ENCODE data around the gene PRND. TPM values are rescaled to one million over a fixed set of nuclear protein-coding genes. Genes with fewer than 3 reads are reported as not detected.

Gene PRND
- total RNA-seq, 1 experiment from 2014 or later: not detected

DNA sequence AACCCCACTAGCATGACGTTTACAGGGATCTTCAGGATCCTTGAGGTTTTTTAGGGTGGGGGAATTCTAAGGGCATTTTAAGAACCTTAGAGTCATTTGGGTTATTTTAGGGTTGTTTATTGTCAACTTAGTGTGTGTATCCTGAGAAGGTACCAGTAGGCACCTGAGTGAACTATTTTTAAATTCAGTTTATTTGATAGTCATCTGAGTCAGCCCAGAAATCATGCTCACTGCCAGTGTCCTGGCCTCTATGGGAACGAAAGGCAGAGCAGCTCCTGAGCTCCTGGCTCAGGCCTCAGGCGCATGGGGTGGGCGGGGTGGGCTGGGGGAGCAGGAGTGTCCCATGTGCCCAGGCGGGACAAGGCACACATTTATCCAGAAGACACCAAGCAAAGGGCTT, 52.0 kb downstream of the PRND start:
- Mint-ChIP-seq H3K27me3 (ENCODE audit: insufficient read depth, unreplicated experiment) (no peaks in the 10 kb centered on the region), H3K9me3 (ENCODE audit: unreplicated experiment) (peaks cover 27% of the 10 kb centered on the region), H3K27ac (ENCODE audit: low read depth, unreplicated experiment) (no peak overlapping the region), H3K4me3 (ENCODE audit: unreplicated experiment) (no peak overlapping the region), H3K4me1 (ENCODE audit: insufficient read depth, unreplicated experiment) (no peaks in the 10 kb centered on the region), H3K36me3 (ENCODE audit: insufficient read depth, unreplicated experiment) (no peaks in the 10 kb centered on the region)
- BruUV-seq (replicated peaks): no TSS peak
- CTCF ChIA-PET: no interaction called here
- no peak for DNase-seq (ENCODE audit: unreplicated experiment)
- TF ChIP-seq, protein P1, sequence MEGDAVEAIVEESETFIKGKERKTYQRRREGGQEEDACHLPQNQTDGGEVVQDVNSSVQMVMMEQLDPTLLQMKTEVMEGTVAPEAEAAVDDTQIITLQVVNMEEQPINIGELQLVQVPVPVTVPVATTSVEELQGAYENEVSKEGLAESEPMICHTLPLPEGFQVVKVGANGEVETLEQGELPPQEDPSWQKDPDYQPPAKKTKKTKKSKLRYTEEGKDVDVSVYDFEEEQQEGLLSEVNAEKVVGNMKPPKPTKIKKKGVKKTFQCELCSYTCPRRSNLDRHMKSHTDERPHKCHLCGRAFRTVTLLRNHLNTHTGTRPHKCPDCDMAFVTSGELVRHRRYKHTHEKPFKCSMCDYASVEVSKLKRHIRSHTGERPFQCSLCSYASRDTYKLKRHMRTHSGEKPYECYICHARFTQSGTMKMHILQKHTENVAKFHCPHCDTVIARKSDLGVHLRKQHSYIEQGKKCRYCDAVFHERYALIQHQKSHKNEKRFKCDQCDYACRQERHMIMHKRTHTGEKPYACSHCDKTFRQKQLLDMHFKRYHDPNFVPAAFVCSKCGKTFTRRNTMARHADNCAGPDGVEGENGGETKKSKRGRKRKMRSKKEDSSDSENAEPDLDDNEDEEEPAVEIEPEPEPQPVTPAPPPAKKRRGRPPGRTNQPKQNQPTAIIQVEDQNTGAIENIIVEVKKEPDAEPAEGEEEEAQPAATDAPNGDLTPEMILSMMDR (IDR thresholded peaks at IDR 0.05; ENCODE audit: unreplicated experiment): no peak
- POLR2A ChIA-PET: no interaction called here
- intact Hi-C loops (cut with micrococcal nuclease): no loop called here

DNA sequence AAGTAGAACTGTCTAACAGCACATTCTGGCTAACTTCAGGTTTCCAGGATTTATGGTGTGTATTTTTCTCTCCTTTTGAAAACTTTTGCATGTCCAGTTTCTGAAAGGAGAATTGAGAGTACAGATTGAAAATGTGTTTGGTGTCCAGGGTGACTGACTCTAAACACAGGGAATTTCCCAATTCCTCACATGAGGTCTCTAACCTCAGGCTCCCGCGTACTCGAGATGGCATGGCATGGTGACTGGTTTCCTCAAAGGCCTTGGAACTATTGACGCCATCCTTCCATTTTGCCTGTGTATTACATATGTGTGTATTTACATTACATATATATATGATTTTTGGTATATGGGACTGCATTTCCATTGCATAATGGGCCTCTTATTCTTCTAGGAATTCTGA, 52.5 kb downstream of the PRND start:
- no peaks in the 10 kb centered on the region for H3K4me1 Mint-ChIP-seq (ENCODE audit: insufficient read depth, unreplicated experiment)
- POLR2A ChIA-PET: no interaction called here
- H3K9me3 Mint-ChIP-seq (ENCODE audit: unreplicated experiment): peaks cover 27% of the 10 kb centered on the region
- no peaks in the 10 kb centered on the region for H3K36me3 Mint-ChIP-seq (ENCODE audit: insufficient read depth, unreplicated experiment)
- DNase-seq (ENCODE audit: unreplicated experiment): no peak
- CTCF ChIA-PET: no interaction called here
- TF ChIP-seq, protein P1 (IDR thresholded peaks at IDR 0.05; ENCODE audit: unreplicated experiment): no peak
- H3K27me3 Mint-ChIP-seq (ENCODE audit: insufficient read depth, unreplicated experiment): no peaks in the 10 kb centered on the region
- no peak overlapping the region for H3K4me3 Mint-ChIP-seq (ENCODE audit: unreplicated experiment)
- BruUV-seq (replicated peaks): no TSS peak
- no peak overlapping the region for H3K27ac Mint-ChIP-seq (ENCODE audit: low read depth, unreplicated experiment)
- intact Hi-C loops (cut with micrococcal nuclease): no loop called here

DNA sequence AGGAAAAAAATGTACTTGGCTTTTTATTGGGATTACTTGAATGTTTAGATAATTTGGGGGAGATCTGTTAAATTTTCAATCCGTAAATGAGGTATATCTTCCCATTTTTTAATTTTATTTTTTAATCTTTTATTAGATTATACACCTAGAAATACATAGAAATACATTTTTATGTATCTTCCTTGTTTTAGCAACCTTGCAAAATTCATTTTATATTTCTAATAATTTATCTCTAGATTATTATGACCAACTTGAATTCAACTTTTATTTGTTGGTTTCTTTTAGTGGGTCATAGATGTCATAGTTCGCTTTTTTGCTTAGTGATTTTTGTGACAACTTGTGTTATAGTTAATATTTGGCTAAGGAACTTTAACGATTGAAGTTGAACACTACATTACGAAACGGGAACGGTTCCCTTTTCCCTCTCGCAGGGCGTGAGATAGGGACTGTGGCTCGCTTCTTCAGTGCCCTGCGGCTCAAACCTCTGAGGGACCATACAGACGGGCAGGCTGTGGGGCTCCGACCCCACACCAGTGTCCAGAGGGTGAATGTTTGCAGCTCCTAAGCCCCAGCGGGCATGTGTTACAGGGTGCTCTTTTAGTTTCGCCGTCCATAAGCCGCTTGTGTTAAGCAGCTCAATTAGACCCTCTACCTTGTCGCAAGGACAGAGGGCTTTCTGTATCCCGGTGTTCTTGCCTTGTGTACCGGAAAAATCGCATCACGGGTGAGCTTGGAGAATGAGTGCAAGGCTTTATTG, 53.8 kb downstream of the PRND start:
- Mint-ChIP-seq H3K27me3 (ENCODE audit: insufficient read depth, unreplicated experiment) (no peaks in the 10 kb centered on the region), H3K9me3 (ENCODE audit: unreplicated experiment) (peaks cover 26% of the 10 kb centered on the region), H3K4me1 (ENCODE audit: insufficient read depth, unreplicated experiment) (no peaks in the 10 kb centered on the region), H3K36me3 (ENCODE audit: insufficient read depth, unreplicated experiment) (no peaks in the 10 kb centered on the region), H3K27ac (ENCODE audit: low read depth, unreplicated experiment) (no peak overlapping the region), H3K4me3 (ENCODE audit: unreplicated experiment) (no peak overlapping the region)
- DNase-seq (ENCODE audit: unreplicated experiment): no peak
- intact Hi-C loops (cut with micrococcal nuclease): no loop called here
- ChIA-PET CTCF (no interaction called here), POLR2A (no interaction called here)
- BruUV-seq (replicated peaks): no TSS peak
- TF ChIP-seq, protein P1 (IDR thresholded peaks at IDR 0.05; ENCODE audit: unreplicated experiment): no peak

DNA sequence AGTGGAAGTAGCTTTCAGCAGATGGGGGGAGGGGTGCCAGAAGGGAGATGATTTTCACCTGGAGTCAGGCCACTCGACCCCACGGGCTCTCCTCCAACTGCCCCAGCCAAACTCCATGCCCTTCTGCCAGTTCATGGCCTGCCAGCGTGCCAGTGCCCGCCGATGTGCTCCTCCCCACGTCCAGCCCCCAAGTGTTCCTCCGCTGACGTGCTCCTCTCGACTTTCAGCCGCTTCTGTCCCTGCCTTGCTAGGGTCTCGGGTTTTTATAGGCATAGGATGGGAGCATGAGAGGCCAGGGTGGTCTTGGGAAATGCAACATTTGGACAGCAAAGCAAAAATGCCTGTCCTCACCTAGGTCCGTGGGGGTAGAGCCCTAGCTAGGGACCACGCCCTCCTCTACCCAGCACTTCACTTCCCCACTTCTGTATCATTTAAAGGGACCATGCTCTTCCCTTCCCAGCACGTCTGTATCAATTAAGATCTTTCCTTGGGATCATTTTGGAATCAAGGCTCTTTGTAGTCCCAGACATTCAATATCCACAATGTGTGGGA, 54.4 kb downstream of the PRND start:
- intact Hi-C loops (cut with micrococcal nuclease): no loop called here
- ChIA-PET CTCF (interaction anchor here (0.8 to 1.7 kb wide), 2 partner anchors 15 to 32 kb away, joined by 3 to 4 read pairs; no protein-coding TSS in a partner anchor), POLR2A (no interaction called here)
- DNase-seq (ENCODE audit: unreplicated experiment): no peak
- Mint-ChIP-seq H3K27me3 (ENCODE audit: insufficient read depth, unreplicated experiment) (no peaks in the 10 kb centered on the region), H3K36me3 (ENCODE audit: insufficient read depth, unreplicated experiment) (no peaks in the 10 kb centered on the region), H3K4me1 (ENCODE audit: insufficient read depth, unreplicated experiment) (no peaks in the 10 kb centered on the region), H3K4me3 (ENCODE audit: unreplicated experiment) (no peak overlapping the region), H3K9me3 (ENCODE audit: unreplicated experiment) (peaks cover 20% of the 10 kb centered on the region), H3K27ac (ENCODE audit: low read depth, unreplicated experiment) (no peak overlapping the region)
- BruUV-seq (replicated peaks): no TSS peak
- TF ChIP-seq, protein P1 (IDR thresholded peaks at IDR 0.05; ENCODE audit: unreplicated experiment): no peak

Other genes with a start within 250 kb of the PRND start
- 281 and 317 TPM in 2 replicates for gene PRNP, start 35.5 kb upstream of the PRND start, total RNA-seq (2022)
- gene RASSF2, start 101.7 kb downstream of the PRND start, total RNA-seq (2022): not detected in 2 replicates